HG03039 (cell line): ENCODE results near the gene TSPAN6.

Experiments
- ATAC-seq: cut with Tn5 transposase; IDR thresholded peaks from one replicate; pipeline ENCODE4 v1.9.1; 2021; ENCODE audit warnings: mild to moderate bottlenecking, moderate library complexity; ENCODE audit not compliant: unreplicated experiment

TSPAN6 gene, protein sequence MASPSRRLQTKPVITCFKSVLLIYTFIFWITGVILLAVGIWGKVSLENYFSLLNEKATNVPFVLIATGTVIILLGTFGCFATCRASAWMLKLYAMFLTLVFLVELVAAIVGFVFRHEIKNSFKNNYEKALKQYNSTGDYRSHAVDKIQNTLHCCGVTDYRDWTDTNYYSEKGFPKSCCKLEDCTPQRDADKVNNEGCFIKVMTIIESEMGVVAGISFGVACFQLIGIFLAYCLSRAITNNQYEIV

DNA sequence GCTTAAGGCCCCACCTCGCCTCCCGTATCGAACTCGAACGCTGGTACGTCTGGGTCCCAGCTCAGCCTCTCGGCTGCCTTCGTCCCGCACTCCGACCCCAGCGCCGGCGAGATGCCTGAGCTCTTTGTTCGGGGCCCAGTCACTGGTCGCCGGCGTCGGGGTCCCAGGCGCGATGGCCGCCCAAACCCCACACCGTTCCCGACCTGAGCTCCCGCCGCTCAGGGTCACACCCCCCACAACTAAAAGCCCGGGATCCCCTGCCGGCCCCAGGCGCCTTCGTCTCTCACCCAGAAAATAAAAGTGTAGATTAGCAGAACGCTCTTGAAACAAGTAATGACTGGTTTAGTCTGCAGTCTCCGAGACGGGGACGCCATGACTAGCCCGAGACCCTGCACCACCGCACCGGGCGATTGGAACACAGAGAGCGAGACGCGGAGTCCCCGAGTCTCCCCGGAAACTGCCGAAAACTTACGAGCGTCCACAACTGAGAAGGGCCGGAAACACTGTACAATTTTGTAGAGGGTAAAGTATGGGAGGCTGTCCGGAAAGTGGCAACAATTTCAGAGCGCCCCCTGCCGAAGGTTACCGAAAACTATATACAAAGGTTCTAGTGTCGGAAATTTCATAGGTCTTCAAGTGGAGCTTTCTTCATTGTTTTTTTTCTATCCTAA is at the start of gene TSPAN6:
Gene TSPAN6 (minus strand): TSS at position 486 of the 671 bp plus-strand sequence. CDS start 112 bp downstream, at position 374.
- ATAC-seq = peak; percentile 94

DNA sequence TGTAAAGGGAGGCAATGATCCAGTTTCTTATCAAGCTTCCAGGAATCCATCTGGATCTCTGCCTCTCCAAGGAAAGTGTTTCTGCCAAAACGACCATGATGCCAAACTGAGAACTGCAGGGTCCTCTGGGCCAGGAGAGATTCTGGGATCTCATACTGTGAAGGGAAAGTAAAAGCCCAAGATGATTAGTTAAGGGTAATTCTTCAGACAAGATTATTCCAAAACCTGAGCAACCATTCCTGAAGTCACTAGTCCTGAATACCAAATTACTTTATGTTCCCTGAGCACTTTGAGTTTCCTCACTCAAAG is 49.3 kb upstream of the TSPAN6 start:
- no peak for ATAC-seq

DNA sequence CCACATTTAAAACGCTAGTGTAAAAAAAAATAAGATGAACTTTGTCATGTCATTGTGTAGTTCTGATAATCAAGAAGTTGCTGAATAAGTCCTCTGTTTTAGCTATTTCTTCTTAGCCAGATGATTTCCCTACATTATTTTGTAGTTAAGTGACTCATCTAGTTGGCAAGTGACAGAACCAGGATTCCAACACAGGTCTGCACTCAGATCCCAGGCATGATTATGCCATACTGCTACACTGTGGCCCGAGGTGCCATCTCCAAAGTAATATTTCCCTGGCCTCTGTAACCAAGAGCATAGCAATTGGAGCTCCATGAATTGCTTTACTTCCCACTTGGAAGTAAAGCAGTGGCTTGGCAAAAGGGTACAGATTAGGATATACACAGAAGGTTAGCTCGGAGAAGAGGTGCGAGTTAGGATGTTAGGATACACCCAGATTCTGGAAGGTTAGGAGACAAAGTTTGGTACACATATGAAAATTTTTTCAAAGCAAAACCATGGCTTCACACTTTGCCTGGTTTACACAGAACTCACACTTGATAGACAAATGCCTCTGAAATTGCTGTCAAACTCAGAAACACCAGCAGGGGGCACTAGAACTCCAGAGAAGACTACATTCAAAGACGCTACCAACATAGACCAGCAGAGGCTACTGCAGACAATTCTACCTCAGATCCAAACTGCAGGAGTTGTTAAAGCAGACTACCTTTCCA is 48.8 kb upstream of the TSPAN6 start:
- no peak for ATAC-seq

DNA sequence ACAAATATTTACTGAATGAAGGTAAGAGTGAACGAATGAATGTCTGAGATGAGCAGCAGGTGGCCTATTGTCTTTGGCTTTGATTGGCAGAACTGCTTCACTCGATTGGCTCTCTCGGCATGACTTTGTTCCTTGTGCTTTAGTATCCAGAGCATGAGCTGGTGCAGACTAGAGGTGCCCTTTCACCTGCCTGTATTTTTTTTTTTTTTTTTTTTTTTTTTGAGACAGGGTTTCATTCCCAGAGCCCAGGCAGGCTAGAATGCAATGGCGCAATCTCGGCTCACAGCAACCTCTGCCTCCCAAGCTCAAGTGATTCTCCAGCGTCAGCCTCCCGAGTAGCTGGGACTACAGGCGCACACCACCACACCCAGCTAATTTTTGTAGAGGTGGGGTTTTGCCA is 46.3 kb upstream of the TSPAN6 start:
- no peak for ATAC-seq

DNA sequence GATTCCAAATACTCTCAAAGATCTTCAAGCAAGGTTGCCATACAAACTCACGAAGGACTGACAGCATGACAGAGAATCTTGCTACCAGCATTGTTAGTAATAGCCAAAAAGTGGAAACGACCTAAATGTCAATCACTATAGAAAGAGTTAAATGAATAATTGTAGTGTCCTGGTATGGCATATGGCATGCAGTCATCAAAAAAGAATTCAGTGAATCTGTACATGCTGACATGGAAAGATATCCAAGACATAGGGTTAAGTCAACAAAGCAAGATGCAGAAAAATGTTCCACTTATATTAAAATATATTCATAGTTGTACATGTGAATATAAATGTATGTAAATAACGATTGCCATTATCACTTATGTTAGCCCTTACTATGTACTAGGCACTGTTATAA is 45.0 kb upstream of the TSPAN6 start:
- ATAC-seq = no peak

DNA sequence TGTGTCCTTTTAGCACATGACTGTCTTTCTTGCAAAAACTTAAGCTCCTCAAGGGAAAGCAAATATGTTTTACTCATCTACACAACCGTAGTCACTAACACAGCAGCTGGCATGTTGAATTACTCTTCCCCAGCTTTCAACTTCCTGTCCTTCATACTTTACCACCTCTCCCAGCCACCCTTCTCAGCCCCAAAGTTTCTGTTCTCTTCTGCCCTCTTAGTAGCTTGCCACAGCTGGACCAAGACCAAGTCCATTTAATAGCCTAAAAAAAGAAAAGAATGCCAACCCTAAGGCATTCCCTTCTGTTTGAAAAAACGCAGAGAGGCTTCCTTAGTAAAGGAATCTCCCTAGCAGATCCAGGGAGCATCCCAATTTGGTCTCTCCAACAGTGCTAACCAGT is 44.1 kb upstream of the TSPAN6 start:
- no peak for ATAC-seq

DNA sequence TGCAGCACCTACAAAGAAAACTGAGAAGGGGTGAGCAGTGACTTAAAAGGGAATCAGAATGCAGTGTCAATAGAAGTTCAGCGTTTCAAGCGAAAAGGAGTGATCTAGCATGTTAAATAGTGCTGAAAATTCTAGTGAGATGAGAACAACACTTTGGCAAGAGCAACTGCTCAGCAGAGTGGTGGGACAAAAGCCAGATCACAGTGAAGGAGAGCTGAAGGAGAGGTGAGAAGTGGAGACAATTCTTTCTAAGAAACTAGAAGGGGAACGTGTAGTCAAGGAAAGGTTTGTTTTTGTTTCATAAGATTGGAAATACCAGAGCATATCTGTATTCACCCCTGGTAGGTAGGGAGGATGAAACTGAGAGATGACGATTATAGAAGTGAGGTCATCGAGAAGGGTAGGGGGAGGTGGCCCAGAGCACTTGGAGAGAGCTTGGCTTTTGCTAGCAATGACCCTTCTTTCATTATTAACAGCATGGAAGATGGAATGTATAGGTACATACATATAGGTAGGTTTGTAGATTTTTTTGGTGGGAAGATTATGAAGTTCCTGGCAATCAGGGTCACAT is 41.1 kb upstream of the TSPAN6 start:
- ATAC-seq = no peak

DNA sequence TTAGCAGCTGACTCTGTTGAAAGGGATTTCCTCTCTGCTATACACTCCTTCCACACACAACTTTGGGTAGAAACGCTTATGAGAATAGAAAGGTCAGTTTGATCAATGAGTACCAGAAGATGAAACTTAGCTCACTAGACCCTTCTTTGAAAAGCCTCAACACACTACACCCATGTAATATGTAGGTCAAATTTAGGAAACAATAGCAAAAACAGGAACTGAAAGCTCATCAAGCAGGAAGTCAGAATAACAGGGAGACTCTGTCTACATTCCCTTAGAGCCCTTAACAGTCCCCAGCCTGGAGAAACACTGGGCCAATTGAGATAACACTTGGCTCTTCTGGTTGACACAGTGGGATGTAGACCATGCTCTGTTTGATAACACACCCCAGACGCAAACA is 38.1 kb upstream of the TSPAN6 start:
- ATAC-seq = no peak

DNA sequence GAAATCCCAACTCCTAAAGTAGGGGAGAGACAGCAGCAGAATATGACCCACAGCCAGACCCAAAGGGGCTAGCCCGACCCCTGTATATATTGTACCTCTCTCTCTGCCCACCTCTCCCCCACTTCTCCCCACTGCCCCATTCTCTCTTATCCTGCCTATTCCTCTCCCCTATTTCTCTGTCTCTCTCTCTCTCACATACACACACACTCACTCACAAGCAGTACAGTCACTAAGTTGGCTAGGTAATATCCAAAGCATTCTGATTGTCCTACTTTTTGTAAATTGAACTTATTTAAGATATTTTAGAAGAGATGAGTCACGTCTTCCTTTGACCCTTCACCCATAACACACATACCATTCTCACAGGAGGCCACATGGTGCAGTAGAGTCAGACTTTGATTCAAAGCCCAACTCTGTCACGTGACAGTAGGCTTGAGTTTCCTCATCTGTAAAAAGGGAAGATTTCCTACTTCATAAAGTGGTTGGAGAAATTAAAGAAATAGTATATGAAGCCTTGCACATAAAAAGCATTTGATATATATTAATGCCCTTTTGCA is 36.9 kb upstream of the TSPAN6 start:
- no peak for ATAC-seq

DNA sequence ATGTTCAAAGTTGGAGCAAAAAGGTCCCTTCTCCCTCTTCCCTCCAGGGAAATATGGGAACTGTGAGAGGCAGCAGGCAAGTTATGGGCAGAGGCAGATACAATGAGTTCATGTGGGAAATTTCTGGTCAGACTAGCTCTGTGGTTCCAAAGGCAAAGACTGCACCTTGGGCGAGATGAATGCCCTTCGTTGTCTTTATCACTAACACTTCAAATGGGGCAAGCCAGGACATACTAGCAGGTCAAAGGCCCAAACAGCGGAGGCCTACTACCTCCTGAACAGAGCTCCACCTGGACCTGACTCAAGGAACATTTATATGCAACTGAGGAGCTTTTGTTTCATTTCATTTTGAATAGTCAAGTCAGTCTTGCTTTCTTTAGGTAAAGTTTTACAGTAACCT is 36.4 kb upstream of the TSPAN6 start:
- ATAC-seq = no peak

DNA sequence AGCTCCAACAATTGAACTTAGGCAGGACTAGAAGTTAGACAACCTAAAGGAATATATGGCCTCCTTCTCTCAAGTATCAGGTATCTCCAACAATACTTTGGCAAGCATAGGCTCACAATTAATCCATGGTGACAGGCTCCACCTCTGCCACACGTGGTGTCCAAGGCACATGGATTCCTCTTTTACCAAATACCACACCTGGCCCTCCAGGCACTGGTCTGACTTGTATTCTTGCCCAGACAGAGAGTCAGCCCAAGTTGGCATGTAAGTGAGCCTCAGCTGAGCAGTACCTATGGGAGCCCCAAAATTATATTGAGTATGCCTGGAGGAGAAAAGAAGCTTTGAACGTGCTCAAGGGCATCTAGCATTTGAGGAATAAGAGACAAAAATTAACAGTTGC is 27.0 kb upstream of the TSPAN6 start:
- ATAC-seq = no peak

DNA sequence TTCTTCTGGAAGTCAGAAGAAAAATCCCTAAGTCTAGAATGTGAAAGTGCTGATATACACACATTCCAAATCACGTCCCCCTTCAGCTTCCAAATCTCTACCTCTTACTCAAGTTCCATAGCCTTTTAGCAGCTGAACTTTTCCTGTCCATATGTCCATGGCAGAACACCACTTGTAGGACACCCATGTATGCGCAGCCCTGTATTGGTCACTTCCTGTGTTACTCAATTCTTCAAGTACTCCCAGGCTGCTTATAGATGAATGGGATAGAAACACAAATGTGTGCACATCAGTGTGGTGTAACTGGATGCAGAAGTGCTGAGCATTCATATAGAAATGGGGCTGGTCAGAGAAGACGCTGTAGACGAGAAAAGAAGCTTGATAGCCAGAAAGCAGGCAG is 26.2 kb upstream of the TSPAN6 start:
- ATAC-seq = no peak

DNA sequence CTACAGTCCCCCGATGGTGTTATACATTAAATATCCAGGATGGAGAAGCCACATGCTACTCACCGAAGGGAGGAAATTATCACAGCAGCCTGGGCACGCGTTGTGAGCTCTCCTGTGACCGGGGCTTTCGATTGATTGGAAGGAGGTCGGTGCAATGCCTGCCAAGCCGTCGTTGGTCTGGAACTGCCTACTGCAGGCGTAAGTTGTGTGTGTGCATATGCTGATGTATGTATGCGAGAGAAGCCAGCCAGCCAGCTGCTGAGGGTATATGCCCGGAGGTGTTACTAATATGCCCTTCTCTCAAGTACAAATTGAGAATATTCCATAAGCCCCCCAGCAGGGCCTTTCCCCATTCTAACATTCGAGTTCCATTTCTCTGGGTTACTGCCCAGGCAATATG is 25.6 kb upstream of the TSPAN6 start:
- ATAC-seq = no peak

DNA sequence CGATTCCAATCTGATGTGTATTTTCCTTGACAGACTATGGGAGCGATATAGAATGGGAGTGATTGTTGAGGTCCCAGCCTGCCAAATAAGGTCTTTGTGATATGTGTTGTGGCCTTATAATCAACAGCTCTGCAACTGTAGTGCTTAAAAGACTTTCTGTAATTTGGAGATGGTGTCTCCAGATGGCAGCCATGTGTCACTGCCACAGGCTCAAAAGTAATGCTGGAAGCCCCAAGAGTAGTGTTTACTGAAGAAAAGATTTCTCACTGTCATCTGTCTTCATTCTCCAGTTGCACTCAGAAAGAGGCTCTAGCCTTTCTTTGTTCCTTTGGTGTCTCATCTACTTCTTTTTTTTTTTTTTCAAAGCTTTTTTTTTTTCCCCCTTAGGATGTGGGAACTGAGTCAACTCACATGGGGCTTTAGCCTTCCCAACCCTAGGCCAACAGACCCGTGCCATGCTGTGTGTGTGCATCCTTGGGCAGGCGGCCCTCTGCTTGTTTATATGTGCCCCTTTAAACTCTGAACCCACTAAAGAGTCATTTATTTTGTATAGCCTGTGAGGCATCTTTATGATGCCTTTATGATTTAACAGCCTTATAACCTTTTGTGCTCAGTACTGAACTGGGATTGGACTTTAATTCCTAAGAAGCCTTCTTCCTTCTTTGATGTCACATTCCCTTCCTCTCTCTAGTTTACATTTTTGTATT is 23.0 kb upstream of the TSPAN6 start:
- no peak for ATAC-seq

DNA sequence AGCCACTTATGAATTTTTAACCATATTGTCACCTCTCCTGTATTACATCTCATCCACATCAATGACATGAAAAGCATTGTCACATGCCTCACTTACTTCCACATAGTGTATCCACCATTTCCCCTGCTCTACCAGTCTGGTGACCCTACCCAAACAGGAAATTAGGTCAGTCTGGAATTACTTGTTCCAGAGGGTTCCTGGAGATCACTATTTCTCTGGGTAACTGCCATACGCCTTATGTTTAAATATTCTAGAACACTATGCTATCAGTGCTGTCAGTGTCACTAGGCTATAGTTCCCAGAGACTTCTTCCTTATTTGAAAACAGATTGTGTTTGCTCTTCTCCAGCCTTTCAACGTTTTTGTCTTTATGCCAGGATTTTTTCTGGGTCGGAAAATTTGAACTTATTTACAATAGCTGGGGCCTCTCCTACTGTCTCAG is 22.4 kb upstream of the TSPAN6 start:
- no peak for ATAC-seq

DNA sequence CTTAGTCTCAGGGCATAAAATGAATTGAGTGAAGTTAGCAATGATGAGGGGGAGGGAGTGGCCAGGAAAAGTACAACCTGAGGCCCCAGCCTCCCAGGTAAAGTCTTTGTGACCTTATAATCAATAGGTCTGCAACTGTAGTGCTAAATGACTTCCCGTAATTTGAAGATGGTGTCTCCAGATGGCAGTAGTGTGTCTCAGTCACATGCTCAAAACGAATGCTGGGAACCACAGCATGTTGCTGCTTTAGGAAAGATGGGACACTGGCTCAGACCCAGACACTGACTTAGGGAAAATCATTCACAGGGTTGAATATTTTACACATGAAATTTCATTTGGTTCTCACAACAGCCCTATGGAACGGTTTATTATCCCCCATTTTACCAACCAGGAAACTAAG is 17.7 kb upstream of the TSPAN6 start:
- no peak for ATAC-seq

DNA sequence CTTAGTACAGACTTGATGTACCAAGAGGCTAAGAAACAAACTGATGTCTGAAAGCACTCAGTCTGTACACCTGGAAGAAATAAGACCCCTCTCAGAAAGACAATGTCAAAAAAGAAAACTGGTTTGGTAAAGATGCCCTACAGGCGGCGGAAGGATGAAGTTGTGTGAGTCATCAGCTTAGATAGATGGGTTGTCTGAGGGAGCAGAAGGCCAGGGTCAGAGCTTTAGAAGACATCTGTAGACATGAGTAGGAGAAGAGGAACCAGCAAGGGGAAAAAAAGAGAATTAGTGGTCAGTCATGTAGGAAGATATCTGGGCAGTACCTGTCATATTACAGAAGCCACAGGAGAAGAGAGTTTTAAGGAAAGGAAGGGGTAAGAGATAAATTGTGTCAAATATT is 15.7 kb upstream of the TSPAN6 start:
- no peak for ATAC-seq

DNA sequence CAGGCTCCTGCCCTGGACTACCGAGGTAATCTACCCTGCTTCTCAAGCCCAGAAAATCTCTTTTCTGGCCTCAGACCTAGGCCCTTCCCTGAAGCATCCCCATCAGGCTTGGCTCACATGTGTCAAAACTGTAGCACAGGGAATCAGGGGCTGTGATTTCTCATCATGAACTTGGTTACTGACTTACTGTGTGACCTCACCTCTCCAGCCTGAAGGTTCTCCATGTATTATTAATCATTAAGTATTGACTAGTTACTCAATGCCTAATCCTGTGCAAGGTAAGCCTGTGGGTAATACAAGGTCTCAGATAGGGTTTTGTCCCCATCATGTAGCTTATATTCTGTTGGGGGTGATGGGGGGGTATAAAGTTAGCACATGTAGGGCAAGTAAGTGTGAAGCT is 14.2 kb upstream of the TSPAN6 start:
- ATAC-seq = no peak

DNA sequence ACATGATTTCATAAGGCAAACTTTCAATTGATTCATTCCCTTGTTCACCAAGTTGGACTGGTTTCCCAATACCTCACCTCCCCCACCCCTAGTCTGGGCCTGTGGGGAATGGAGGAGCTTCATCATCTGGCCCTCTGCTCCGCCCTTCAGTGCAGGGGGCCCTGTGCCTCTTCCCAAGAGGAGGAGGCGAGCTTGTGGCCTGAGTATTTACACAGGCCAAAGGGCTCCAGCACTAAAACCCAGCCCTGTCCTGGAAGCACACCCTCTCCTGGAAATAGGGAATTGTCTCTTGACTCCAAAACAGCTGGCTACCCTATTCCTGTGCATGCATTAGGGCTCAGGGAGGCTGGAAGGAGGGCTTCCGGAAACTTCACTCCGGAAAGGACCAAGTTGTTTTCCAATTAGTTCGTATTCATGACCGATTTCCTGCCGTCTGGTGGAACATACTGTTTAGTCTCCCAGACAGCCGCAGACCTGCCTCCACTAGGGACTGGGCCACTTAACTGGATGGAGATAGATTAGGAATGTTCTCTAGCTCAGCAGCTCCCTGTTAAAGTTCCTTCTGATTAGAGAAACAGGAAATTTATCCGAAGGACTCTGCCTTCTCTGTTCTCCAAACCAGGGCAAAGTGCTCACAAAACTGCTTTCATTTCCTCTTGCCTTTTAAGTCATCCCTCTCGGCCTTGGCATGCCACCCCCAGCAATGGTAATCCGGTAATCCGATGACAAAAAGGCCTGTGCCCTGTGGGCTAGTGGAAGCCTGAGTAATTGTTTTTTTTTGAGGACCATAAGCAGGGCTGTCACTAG is 13.1 kb upstream of the TSPAN6 start:
- no peak for ATAC-seq
